NAMALWA (cell line): ENCODE data around the gene ARFGAP1.

Experiments used
- DNase-seq: peaks from one replicate; pipeline ENCODE4 v3.0.0-alpha.2; 2015; ENCODE audit warnings: low spot score

The ARFGAP1 gene

GRCh38 chr20:63260521-63260920 lies 12.1 kb upstream of the ARFGAP1 start:
- DNase-seq = no peak

GRCh38 chr20:63261060-63261794 lies 11.4 kb upstream of the ARFGAP1 start:
- no peak for DNase-seq

GRCh38 chr20:63261795-63262528 lies 10.7 kb upstream of the ARFGAP1 start:
- DNase-seq = no peak

- DNase-seq = no peak
Measured at GRCh38 chr20:63262836-63263235, 9.8 kb upstream of the ARFGAP1 start.

- no peak for DNase-seq
Measured at GRCh38 chr20:63264000-63264399, 8.6 kb upstream of the ARFGAP1 start.

- no peak for DNase-seq
Measured at GRCh38 chr20:63264519-63264918, 8.1 kb upstream of the ARFGAP1 start.

GRCh38 chr20:63265891-63266515 lies 6.6 kb upstream of the ARFGAP1 start:
- no peak for DNase-seq

- DNase-seq = no peak
Measured at GRCh38 chr20:63267691-63268090, 4.9 kb upstream of the ARFGAP1 start.

GRCh38 chr20:63268256-63268655 lies 4.4 kb upstream of the ARFGAP1 start:
- DNase-seq = no peak

GRCh38 chr20:63268671-63269439 lies 3.8 kb upstream of the ARFGAP1 start:
- DNase-seq = no peak

GRCh38 chr20:63269724-63270123 lies 2.9 kb upstream of the ARFGAP1 start:
- no peak for DNase-seq

GRCh38 chr20:63270606-63271325 lies 1.8 kb upstream of the ARFGAP1 start:
- no peak for DNase-seq

GRCh38 chr20:63273059-63273579 lies 506 bp downstream of the ARFGAP1 start:
- DNase-seq = no peak

GRCh38 chr20:63273635-63274380 lies 1.2 kb downstream of the ARFGAP1 start:
- no peak for DNase-seq

GRCh38 chr20:63274381-63275228 lies 2.0 kb downstream of the ARFGAP1 start:
- DNase-seq = no peak

- no peak for DNase-seq
Measured at GRCh38 chr20:63275825-63276224, 3.2 kb downstream of the ARFGAP1 start.

- DNase-seq = no peak
Measured at GRCh38 chr20:63276956-63277355, 4.3 kb downstream of the ARFGAP1 start.

- no peak for DNase-seq
Measured at GRCh38 chr20:63277466-63278272, 5.1 kb downstream of the ARFGAP1 start.

- no peak for DNase-seq
Measured at GRCh38 chr20:63278661-63279060, 6.0 kb downstream of the ARFGAP1 start.
